Panc1 (cell line): ENCODE data around the gene SHISA9. TPM values are rescaled to one million over a fixed set of nuclear protein-coding genes. Genes with fewer than 3 reads are reported as not detected.

Experiments used
- ATAC-seq: fragments of 200-7000 bp; cut with Tn5 transposase; 2 replicates; pipeline ENCODE4 v1.9.1; 2020; ENCODE audit warnings: mild to moderate bottlenecking, moderate library complexity
- BruUV-seq: library from RNA; stranded (reverse); fragments of 400-500 nt; replicated peaks from 2 replicates; lab custom pipeline; 2021; lab: Mats Ljungman, UMichigan
- CTCF ChIA-PET: fragments of 300-600 bp; sonication (Branson Sonifier 250); formaldehyde crosslinking; loops from one replicate; lab custom pipeline; 2022; ENCODE audit warnings: antibody characterized with exemption; lab: Charles Lee
- POLR2A ChIA-PET: fragments of 300-600 bp; sonication (Branson Sonifier 250); formaldehyde crosslinking; loops from one replicate; lab custom pipeline; 2022; ENCODE audit warnings: antibody characterized with exemption; lab: Charles Lee
- DNase-seq: peaks from one replicate; pipeline ENCODE4 v3.0.0-alpha.2; 2010; ENCODE audit warnings: low read depth, low spot score
- H3K27ac ChIP-seq: 2 replicates; pipeline ENCODE4 v1.5.1; 2011; ENCODE audit warnings: mild to moderate bottlenecking, low read length, inconsistent platforms
- H3K27me3 ChIP-seq: fragments of 200-500 bp; sonication (Bioruptor generic); 2 replicates; pipeline ENCODE4 v1.6.0; 2014; ENCODE audit warnings: low read length, inconsistent platforms; ENCODE audit not compliant: control insufficient read depth, insufficient read depth
- H3K36me3 ChIP-seq: fragments of 200-500 bp; sonication (Bioruptor generic); 2 replicates; pipeline ENCODE4 v1.5.1; 2014; ENCODE audit warnings: inconsistent platforms, mild to moderate bottlenecking, low read length, moderate library complexity; ENCODE audit not compliant: control insufficient read depth, insufficient read depth
- H3K4me1 ChIP-seq: 2 replicates; pipeline ENCODE4 v1.5.1; 2011; ENCODE audit warnings: inconsistent platforms, mild to moderate bottlenecking, low read length, moderate library complexity; ENCODE audit not compliant: control insufficient read depth, insufficient read depth
- H3K4me3 ChIP-seq, 2 experiments: 2 replicates each; pipeline ENCODE4 v1.5.1; 2011 to 2012; ENCODE audit warnings: low read depth in 2 of 2, low read length in 2 of 2, mild to moderate bottlenecking in 2 of 2, inconsistent platforms in 1 of 2, moderate library complexity in 1 of 2
- H3K9me3 ChIP-seq: fragments of 200-500 bp; sonication (Bioruptor generic); 2 replicates; pipeline ENCODE4 v1.5.1; 2014; ENCODE audit warnings: low read depth, mild to moderate bottlenecking, inconsistent platforms, low read length, moderate library complexity; ENCODE audit not compliant: control insufficient read depth, insufficient read depth
- POLR2AphosphoS5 ChIP-seq: IDR thresholded peaks from 2 replicates; pipeline ENCODE4 v1.6.1; 2012; ENCODE audit warnings: mild to moderate bottlenecking, low read depth, low read length, moderate library complexity
- REST ChIP-seq, 2 experiments: IDR thresholded peaks; 2 replicates each; pipeline ENCODE4 v1.6.1; 2011 to 2012; ENCODE audit warnings: low read depth in 2 of 2, control low read depth in 1 of 2, low read length in 1 of 2, mild to moderate bottlenecking in 1 of 2, moderate library complexity in 1 of 2; ENCODE audit not compliant: insufficient read depth in 1 of 2
- SIN3A ChIP-seq: IDR thresholded peaks from 2 replicates; pipeline ENCODE4 v1.6.1; 2012; ENCODE audit warnings: low read depth, mild to moderate bottlenecking, low read length, moderate library complexity, borderline replicate concordance; ENCODE audit not compliant: insufficient read depth
- TCF7L2 ChIP-seq: IDR thresholded peaks from 2 replicates; pipeline ENCODE4 v1.6.1; 2011; ENCODE audit warnings: mild to moderate bottlenecking, low read depth, low read length, inconsistent platforms
- in situ Hi-C: cut with HindIII; loops from 2 replicates; pipeline ENCODE4 v1.10.0; 2016; ENCODE audit warnings: low sequenced_read_pairs, low pct_unique_long_range_greater_than_20kb
- intact Hi-C: fragments of 100-400 bp; cut with micrococcal nuclease; formaldehyde crosslinking; loops from one replicate; pipeline ENCODE4 v1.10.0; 2022; ENCODE audit not compliant: unreplicated experiment
- total RNA-seq: library from RNA; stranded (reverse); gene quantifications from one replicate; pipeline ENCODE4 v1.2.1, GENCODE V29; 2021; ENCODE audit not compliant: unreplicated experiment
- TF ChIP-seq, protein P1 (sequence below): fragments of 450-650 bp; IDR thresholded peaks from 2 replicates; pipeline ENCODE4 v1.5.1; 2017; ENCODE audit warnings: mild to moderate bottlenecking

Gene SHISA9
- total RNA-seq, 1 experiment from 2014 or later = 0.10 TPM

DNA sequence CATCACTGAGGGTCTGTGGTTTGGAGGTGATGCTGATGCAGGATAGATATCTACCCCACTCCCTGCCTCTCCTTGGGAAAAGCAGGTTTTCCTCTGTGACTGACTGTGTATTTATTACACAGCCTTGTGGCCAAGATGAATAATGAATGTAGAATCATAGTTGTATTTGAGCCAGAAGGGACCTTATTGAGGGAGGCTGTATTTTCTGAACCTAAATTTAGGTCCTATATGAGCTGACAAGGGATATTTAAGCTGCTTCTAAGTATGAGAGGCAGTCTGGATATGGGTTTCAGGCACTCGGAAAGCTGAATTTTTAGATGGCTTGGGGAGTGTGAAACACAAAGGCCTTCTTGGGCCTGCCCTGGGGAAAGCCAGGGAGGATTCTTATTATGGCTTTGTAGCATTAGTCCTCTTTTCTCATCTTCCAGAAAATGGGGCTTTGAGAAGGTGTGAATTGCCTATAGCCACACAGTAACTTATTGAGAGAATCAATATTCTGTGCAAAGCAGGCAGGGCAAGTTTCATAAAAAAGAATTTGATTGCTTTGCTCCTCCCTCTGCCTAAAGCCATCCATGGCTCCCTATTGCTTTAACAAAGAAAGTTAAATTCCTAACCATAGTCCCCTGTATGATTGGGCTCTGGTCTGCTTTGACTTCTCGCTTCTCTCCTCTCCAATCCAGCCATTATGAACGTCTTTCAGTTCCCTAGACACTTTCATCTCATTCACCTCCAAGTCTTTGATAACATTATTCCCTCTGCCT lies 144.8 kb downstream of the SHISA9 start:
- H3K27ac ChIP-seq = no peak overlapping the region
- in situ Hi-C loops (no loop called here), intact Hi-C loops (no loop called here)
- no TSS peak for BruUV-seq
- ATAC-seq = no peak
- H3K27me3 ChIP-seq = no peaks in the 10 kb centered on the region
- TF ChIP-seq TCF7L2 (no peak), POLR2AphosphoS5 (no peak), REST (IDR thresholded peaks at IDR 0.05; ENCODE audit: insufficient read depth in 1 of 2, low read depth in 2 of 2, low read length in 1 of 2) (no peak), SIN3A (no peak)
- CTCF ChIA-PET = no interaction called here
- no peak for DNase-seq
- no peak overlapping the region for H3K4me3 ChIP-seq
- H3K9me3 ChIP-seq = no peaks in the 10 kb centered on the region; the same call in 1 of the 2 replicates
- no peaks in the 10 kb centered on the region for H3K4me1 ChIP-seq
- H3K36me3 ChIP-seq = no peaks in the 10 kb centered on the region
- POLR2A ChIA-PET = no interaction called here

GRCh38 chr16:13047276-13047675 lies 145.9 kb downstream of the SHISA9 start:
- no peaks in the 10 kb centered on the region for H3K36me3 ChIP-seq
- H3K4me3 ChIP-seq = no peak overlapping the region
- no peaks in the 10 kb centered on the region; the same call in 1 of the 2 replicates for H3K9me3 ChIP-seq
- no peak for TF ChIP-seq REST (IDR thresholded peaks at IDR 0.05; ENCODE audit: insufficient read depth in 1 of 2, low read depth in 2 of 2, low read length in 1 of 2)
- no peak for TF ChIP-seq TCF7L2
- TF ChIP-seq, protein P1, sequence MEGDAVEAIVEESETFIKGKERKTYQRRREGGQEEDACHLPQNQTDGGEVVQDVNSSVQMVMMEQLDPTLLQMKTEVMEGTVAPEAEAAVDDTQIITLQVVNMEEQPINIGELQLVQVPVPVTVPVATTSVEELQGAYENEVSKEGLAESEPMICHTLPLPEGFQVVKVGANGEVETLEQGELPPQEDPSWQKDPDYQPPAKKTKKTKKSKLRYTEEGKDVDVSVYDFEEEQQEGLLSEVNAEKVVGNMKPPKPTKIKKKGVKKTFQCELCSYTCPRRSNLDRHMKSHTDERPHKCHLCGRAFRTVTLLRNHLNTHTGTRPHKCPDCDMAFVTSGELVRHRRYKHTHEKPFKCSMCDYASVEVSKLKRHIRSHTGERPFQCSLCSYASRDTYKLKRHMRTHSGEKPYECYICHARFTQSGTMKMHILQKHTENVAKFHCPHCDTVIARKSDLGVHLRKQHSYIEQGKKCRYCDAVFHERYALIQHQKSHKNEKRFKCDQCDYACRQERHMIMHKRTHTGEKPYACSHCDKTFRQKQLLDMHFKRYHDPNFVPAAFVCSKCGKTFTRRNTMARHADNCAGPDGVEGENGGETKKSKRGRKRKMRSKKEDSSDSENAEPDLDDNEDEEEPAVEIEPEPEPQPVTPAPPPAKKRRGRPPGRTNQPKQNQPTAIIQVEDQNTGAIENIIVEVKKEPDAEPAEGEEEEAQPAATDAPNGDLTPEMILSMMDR = no peak
- TF ChIP-seq POLR2AphosphoS5 = no peak
- no peak for TF ChIP-seq SIN3A
- in situ Hi-C loops = no loop called here
- ATAC-seq (no peak), DNase-seq (no peak)
- ChIA-PET CTCF (no interaction called here), POLR2A (no interaction called here)
- H3K27me3 ChIP-seq = no peaks in the 10 kb centered on the region
- H3K27ac ChIP-seq = no peak overlapping the region
- intact Hi-C loops = no loop called here
- H3K4me1 ChIP-seq = no peaks in the 10 kb centered on the region
- no TSS peak for BruUV-seq
